ENCODE data around the gene NPHP4.

Gene NPHP4

DNA sequence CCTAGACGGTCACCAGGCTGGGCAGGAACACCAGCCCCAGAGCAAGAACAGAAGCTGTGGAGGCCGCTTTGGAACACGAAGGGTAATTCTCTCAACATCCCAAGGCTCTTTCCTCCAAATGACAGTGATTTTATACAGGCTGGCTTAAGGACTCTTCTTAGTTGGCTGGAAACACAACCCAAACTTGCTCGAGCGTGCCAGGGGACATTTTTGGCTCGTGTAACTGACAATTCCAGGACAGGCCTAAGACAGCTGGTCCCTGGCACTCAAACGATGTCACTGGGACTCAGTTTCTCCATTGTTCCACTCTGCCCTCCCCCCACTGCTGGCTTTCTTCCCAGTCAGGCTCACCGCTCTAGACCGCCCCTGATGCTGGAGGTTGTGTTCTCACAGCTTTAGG lies 164.7 kb downstream of the NPHP4 start:
- TF ChIP-seq, protein P1, sequence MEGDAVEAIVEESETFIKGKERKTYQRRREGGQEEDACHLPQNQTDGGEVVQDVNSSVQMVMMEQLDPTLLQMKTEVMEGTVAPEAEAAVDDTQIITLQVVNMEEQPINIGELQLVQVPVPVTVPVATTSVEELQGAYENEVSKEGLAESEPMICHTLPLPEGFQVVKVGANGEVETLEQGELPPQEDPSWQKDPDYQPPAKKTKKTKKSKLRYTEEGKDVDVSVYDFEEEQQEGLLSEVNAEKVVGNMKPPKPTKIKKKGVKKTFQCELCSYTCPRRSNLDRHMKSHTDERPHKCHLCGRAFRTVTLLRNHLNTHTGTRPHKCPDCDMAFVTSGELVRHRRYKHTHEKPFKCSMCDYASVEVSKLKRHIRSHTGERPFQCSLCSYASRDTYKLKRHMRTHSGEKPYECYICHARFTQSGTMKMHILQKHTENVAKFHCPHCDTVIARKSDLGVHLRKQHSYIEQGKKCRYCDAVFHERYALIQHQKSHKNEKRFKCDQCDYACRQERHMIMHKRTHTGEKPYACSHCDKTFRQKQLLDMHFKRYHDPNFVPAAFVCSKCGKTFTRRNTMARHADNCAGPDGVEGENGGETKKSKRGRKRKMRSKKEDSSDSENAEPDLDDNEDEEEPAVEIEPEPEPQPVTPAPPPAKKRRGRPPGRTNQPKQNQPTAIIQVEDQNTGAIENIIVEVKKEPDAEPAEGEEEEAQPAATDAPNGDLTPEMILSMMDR (IDR thresholded peaks at IDR 0.05; ENCODE audit: insufficient read depth, missing control alignments): no peak
- no peak for FAIRE-seq
- DNase-seq (ENCODE audit: insufficient read length, low spot score): no peak

DNA sequence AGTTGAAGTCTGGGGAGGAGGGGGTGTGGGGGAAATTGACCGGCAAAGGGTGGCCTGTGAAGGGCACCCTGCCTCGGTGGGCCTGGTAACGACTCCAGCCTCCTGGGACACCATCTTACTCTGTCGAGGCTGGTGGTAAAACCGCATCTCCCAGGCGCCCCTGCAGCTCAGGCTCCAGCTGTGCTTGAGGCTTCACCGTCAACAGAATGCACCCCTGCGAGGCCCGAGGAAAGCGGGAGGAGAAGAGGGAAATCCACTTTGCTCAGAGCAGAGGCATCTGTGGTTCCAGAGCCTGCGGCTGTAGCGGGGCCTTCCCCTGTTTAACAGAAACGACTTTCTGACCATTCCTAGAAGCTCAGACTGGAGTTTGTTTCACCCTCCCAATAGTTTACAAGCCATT lies 165.6 kb downstream of the NPHP4 start:
- FAIRE-seq: no peak
- DNase-seq (ENCODE audit: insufficient read length, low spot score): no peak
- TF ChIP-seq, protein P1 (IDR thresholded peaks at IDR 0.05; ENCODE audit: insufficient read depth, missing control alignments): no peak

DNA sequence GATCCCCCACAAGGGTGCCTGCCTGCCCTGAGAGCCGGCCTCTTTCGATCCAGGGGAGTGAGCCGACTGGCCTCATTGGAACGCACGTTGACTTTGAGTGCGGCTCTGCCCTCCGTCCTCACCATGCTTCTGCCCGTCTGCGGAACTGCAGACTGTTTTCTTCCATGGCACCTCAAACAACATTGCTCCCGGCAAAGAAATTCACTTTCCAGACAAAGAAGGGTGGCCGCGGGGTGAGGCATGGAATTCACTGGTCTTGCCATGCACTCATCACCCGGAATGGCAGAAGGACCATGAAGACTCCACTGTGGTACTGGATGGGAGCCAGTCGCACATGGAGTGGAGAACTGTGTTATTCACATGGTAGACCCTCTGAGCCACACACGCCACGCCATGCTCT lies 169.5 kb downstream of the NPHP4 start:
- FAIRE-seq (no peak), DNase-seq (ENCODE audit: insufficient read length, low spot score) (no peak)
- TF ChIP-seq, protein P1 (IDR thresholded peaks at IDR 0.05; ENCODE audit: insufficient read depth, missing control alignments): no peak

DNA sequence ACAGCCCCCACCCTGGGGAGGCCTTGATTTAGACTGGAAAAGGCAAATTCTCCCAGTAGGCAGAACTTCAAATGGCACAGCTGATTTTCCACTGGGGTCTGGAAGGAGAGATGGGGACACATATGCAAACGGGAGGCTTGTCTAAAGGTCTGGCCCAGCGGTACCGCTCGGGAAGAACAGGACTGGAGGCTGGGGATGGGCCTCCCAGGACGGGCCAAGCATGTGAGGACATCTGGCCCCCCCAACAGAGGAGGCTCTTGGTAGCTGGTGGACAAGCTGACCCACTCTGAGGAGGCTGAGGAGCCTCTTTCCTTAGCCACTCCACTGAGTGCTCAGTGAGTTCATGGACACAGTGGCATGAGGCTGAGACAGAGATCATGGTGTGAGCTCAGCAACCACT lies 170.0 kb downstream of the NPHP4 start:
- no peak for FAIRE-seq

DNA sequence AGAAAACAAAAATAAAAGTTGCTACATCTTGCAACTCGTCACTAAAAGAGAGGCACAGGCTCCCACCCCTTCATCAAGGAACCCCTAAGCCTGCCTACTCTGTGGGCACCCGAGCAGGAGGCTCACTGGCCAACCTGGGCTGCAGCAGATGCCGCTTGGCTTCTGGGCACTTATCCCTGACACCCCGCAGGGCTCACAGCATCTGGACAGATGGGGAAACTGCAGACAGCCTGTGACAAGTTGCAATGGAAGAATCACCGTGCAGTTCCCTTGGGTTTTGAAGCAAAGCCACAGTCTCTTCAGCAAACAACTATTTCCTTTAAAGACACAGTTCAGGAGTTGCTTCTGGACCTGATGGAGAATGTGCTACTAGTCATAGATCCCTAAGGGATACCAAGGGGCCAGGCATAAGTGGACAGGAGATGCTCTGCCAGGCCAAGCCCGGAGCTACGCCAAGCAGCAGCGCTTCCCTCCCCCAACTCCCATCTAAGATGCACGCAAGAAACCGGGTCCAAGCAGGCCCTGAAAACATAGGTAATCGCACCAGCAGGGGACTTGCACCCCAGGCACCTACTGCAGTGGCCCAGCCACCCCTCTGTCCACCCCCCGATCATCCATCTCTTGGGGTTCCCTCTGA lies 170.6 kb downstream of the NPHP4 start:
- TF ChIP-seq, protein P1 (IDR thresholded peaks at IDR 0.05; ENCODE audit: insufficient read depth, missing control alignments): no peak
- DNase-seq (ENCODE audit: insufficient read length, low spot score) (no peak), FAIRE-seq (no peak)

More for the DNA sequence above, 170.0 kb downstream of the NPHP4 start:
- TF ChIP-seq, protein P1 (IDR thresholded peaks at IDR 0.05; ENCODE audit: insufficient read depth, missing control alignments): no peak
- DNase-seq (ENCODE audit: insufficient read length, low spot score): no peak

DNA sequence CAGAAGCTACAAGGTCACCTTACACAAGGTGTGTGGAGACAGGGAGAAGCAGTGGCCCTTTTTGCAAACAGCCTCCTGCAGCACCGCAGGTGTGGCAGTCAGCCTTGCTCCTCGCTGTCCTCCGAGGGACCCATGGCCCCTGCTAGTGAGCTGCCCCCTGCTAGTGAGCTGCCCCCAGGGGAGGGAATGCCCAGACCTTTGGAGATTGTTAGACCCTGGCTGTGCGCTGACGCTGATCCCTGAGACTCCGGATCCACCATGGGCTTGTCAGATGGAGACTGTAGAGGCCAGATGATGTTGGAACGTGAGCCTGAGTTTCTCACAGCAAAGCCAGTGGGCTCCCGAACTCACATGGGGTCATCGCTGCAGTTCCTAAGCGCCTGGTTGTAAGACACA lies 172.2 kb downstream of the NPHP4 start:
- TF ChIP-seq, protein P1 (IDR thresholded peaks at IDR 0.05; ENCODE audit: insufficient read depth, missing control alignments): no peak
- no peak for DNase-seq (ENCODE audit: insufficient read length, low spot score)
- no peak for FAIRE-seq

DNA sequence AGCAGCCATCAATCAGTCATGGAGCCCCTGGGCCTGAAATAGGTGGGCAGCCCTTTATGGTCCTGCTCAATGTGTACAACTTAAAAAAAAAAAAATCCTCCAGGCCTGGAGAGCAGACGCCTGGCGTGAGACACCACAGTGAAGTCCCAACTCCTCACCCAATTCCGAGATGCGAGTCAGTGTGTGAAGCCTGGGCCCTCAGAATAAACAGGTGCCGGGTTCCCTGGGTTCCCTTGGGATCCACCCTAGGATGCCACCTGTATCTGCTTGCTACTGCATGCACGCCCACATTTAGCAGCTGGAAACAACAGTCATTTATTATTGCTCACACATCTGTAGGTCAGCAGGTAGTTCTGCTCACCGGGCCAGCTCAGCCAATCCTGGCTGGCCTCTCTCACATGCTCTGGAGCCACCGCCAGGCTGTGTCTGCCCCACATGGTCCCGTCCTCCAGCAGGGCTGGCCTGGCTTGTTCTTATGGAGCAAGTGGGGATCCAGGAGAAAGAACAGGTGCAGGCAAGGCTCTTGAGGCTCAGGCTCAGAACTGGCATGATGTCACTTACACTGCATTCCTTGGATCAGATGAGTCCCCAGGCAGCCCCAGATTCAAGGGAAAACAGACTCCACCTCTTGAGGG lies 172.7 kb downstream of the NPHP4 start:
- TF ChIP-seq, protein P1 (IDR thresholded peaks at IDR 0.05; ENCODE audit: insufficient read depth, missing control alignments): no peak
- FAIRE-seq: no peak
- no peak for DNase-seq (ENCODE audit: insufficient read length, low spot score)

Data from D721Med (cell line).